ENCODE data around the gene DNAJB6.

Gene DNAJB6

DNA sequence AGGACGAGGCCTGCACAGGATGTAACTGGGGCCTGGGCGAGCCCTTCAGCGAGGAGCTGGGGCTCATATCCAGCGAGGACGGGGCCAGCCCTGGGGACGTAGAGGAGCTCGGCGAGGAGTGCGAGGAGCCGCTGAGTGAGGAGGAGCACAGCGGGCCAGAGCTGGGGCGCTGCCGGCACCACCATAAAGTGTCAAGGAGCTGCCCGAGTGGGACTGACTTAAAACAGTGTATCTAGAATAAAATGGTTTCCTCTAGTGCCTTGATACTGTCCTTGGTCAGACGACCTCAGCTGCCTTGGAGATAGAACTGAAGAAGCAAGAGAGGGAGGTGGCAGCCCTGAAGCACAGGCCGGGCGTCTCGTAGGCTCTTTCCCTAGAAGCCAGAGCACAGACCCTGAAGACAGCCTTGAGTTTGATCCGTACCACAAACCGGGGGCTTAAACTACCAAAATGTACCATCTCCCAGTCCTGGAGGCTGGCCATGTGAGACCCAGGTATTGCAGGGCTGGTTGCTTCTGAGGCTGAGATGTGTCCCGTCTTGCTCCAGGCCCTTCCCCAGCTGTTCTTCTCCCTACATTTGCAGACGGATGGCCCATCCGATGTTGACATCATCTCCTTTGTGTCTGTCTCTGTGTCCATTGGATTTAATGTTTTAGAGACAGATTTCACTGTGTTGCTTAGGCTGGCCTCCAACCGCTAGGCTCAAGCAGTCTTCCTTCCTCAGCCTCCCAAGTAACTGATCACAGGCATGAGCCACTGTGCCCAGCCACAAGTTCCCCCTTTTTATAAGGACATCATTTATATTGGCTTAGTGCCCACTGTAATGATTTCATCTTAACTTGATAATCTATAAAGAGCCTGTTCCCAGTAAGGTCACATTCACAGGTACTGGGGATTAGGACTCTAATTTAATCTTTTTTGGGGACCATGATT is 35.8 kb downstream of the DNAJB6 start:
- DNase-seq (ENCODE audit: low spot score in 2 of 2) (no peak), ATAC-seq (no peak)
- peak overlapping the region; percentile 91 for H3K27ac Mint-ChIP-seq
- no peak overlapping the region for H3K4me3 Mint-ChIP-seq
- H3K36me3 Mint-ChIP-seq: peaks cover 95% of the 10 kb centered on the region
- no peaks in the 10 kb centered on the region for H3K9me3 Mint-ChIP-seq
- H3K4me1 Mint-ChIP-seq: peaks cover 64% of the 10 kb centered on the region

DNA sequence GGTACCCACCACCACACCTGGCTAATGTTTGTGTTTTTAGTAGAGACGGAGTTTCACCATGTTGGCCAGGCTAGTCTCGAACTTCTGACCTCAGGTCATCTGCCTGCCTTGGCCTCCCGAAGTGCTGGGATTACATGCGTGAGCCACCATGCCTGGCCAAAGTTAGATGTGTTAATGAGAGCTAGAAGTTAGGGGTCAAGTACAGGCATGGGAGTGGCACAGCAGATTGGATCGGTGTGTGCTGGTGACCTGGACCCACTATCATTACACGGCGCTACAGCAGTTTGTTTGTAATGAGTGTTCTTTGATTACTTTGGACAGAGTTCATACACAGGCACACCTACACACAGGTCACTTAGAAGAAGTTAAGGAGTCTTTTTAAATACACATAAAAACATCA is 36.7 kb downstream of the DNAJB6 start:
- Mint-ChIP-seq H3K27ac (peak overlapping the region; percentile 91), H3K4me3 (no peak overlapping the region), H3K9me3 (no peaks in the 10 kb centered on the region), H3K36me3 (peaks cover 95% of the 10 kb centered on the region), H3K4me1 (peaks cover 71% of the 10 kb centered on the region)
- ATAC-seq (no peak), DNase-seq (ENCODE audit: low spot score in 2 of 2) (no peak)

DNA sequence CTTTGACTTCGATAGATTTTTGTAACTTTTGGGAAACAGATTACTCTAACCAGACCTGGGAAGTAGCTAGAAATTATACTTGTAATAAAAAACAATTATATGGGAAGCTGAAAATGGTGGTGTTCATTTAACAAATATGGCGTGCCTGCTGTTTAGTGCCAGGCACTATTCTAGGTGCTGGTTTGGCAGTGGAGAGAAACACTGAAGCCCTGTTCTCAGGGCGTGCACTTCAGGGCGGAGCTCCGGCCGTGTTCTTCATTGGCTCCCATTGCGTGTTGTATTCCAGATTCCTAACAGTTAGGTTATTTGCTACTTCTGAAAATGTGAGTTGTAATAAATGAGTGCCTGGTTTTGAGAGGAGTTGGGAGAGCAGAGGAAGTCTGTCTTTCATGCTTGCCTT is 38.6 kb downstream of the DNAJB6 start:
- H3K4me1 Mint-ChIP-seq: peaks cover 78% of the 10 kb centered on the region
- peaks cover 95% of the 10 kb centered on the region for H3K36me3 Mint-ChIP-seq
- ATAC-seq (no peak), DNase-seq (ENCODE audit: low spot score in 2 of 2) (no peak)
- H3K27ac Mint-ChIP-seq: peak overlapping the region; percentile 91
- H3K4me3 Mint-ChIP-seq: peak overlapping the region; percentile 38
- no peaks in the 10 kb centered on the region for H3K9me3 Mint-ChIP-seq

DNA sequence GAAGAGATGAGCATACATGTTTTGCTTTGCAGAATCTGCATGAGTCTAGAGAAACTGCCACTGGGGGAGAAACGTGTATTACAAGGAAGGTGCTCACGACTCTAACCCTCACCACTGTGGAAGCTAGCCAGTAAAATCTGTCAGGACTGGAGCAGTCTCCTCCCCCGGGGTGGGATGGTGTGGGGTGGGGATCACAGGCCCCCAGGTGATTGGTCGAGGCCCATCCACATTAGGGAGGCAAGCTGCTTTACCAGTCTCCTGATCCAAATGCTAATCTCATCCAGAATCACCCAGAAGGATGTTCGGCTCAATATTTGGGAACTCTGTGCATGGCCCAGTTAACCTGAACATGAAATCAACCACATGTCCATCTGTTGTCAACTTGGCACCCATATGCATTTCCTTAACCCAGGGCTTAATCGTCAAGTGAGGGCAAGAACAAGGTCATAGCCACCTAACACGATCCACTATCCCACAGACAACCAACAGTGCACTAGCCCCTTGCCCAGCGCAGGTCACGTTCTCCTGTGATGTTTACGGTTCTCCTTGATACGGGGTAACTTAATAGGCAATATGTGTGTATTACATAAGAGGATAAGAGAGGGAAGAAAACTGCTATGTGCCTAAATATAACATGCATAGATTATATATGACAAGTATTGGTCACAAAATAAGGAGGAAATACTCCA is 40.8 kb downstream of the DNAJB6 start:
- peak overlapping the region; percentile 91 for H3K27ac Mint-ChIP-seq
- DNase-seq (ENCODE audit: low spot score in 2 of 2) (no peak), ATAC-seq (no peak)
- H3K9me3 Mint-ChIP-seq: no peaks in the 10 kb centered on the region
- H3K4me3 Mint-ChIP-seq: no peak overlapping the region
- H3K36me3 Mint-ChIP-seq: peaks cover 95% of the 10 kb centered on the region
- H3K4me1 Mint-ChIP-seq: peaks cover 77% of the 10 kb centered on the region

DNA sequence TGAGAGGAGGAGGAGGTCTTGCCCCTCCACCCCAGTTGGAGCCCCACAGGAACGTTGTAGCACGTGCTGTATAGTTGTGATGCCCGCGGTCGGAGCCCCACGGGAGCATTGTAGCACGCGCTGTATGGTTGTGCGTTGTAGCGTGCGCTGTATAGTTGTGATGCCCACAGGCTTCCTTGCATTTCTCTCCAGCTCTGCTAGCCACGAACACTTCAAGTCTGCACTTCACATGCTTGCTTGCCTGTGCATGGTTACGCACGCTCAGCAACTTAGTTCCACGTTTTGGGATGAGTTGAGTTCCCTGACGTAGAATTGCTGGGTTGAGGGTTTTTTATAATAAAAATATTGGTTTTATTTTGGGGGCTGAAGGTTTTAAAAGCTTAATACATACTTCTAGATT is 41.6 kb downstream of the DNAJB6 start:
- ATAC-seq (no peak), DNase-seq (ENCODE audit: low spot score in 2 of 2) (no peak)
- Mint-ChIP-seq H3K9me3 (no peaks in the 10 kb centered on the region), H3K4me1 (peaks cover 69% of the 10 kb centered on the region), H3K27ac (no peak overlapping the region), H3K4me3 (no peak overlapping the region), H3K36me3 (peaks cover 95% of the 10 kb centered on the region)

DNA sequence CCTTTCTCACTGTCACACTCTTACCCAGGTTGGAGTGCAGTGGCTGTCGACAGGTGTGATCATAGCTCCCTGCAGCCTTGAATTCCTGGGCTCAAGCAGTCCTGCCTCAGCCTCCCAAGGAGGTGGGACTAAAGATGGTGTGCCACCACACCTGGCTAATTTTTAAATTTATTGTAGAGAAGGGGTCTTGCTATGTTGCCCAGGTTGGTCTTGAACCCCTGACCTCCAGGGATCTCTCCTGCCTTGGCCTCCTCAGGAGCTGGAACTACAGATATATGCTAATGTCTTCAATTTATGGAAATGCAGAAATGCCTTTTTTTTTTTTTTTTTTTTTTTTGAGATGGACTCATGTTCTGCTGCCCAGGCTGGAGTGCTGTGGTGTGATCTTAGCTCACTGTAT is 42.7 kb downstream of the DNAJB6 start:
- H3K36me3 Mint-ChIP-seq: peaks cover 95% of the 10 kb centered on the region
- H3K4me3 Mint-ChIP-seq: no peak overlapping the region
- no peak for DNase-seq (ENCODE audit: low spot score in 2 of 2)
- H3K9me3 Mint-ChIP-seq: no peaks in the 10 kb centered on the region
- ATAC-seq: no peak
- H3K27ac Mint-ChIP-seq: no peak overlapping the region
- H3K4me1 Mint-ChIP-seq: peaks cover 58% of the 10 kb centered on the region

DNA sequence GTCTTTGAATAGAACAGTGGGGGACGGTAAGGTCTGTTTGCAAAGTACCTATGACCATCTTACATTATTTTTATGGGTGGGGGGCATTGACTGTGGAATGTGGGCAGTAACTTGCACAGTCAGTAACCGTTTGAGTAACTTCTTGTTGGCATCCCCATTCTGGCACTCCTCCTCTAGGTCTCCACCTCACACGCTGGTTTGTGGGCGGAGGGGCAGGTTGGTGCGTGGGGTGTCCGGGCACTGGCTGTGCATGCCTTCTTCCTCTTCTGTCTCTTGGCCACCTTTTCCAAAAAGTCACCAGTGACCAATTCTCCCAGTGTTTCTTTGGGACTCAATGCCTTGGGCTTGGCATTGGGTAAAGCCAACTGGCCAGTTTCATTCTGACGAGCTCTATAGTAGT is 43.6 kb downstream of the DNAJB6 start:
- ATAC-seq (no peak), DNase-seq (ENCODE audit: low spot score in 2 of 2) (no peak)
- H3K4me3 Mint-ChIP-seq: no peak overlapping the region
- H3K36me3 Mint-ChIP-seq: peaks cover 95% of the 10 kb centered on the region
- no peaks in the 10 kb centered on the region for H3K9me3 Mint-ChIP-seq
- peak overlapping the region; percentile 43 for H3K27ac Mint-ChIP-seq
- peaks cover 49% of the 10 kb centered on the region for H3K4me1 Mint-ChIP-seq

DNA sequence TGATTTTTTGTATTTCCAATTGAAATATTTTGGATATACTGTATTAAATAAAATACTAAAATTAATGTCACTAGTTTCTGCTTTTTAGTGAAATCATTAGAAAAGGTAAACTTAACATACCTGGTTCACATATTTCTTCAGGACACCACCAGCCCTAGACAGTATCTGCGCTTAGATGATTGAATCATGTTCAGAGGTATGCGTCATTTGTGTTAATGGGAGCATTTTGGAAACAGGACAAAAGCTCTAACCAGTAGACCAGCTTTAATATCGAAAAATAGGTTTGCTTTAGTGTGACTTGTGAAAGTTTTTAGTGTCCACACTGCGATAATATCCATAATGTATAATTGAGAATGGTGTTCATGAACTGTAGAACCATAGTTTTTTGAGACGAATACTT is 47.1 kb downstream of the DNAJB6 start:
- H3K36me3 Mint-ChIP-seq: peaks cover 100% of the 10 kb centered on the region

DNA sequence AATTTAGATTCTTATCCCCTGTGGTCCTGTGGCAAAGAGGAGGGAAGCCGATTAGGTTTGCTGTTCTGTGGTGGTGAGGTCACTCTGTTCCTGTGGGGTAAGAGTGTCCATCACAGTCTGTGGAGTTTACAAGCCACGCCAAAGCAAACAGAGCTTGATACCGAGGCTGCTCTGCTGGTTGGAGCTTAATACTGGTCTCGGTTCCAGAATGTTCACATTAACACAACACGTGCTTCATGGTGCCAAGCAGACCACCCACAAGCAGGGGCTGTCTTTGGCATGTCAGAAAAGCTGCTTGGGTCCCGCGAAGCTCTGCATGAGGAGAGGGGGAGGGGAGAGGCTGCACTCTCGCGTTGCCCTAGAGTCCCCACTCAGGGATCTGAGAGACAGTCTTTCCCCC is 47.5 kb downstream of the DNAJB6 start:
- ATAC-seq: no peak
- Mint-ChIP-seq H3K4me3 (no peak overlapping the region), H3K9me3 (no peaks in the 10 kb centered on the region), H3K36me3 (peaks cover 100% of the 10 kb centered on the region), H3K27ac (no peak overlapping the region), H3K4me1 (peaks cover 30% of the 10 kb centered on the region)
- DNase-seq (ENCODE audit: low spot score in 2 of 2): no peak

More for the DNA sequence above, 47.1 kb downstream of the DNAJB6 start:
- ATAC-seq (no peak), DNase-seq (ENCODE audit: low spot score in 2 of 2) (no peak)
- no peaks in the 10 kb centered on the region for H3K9me3 Mint-ChIP-seq
- H3K27ac Mint-ChIP-seq: no peak overlapping the region
- H3K4me3 Mint-ChIP-seq: no peak overlapping the region
- H3K4me1 Mint-ChIP-seq: peaks cover 30% of the 10 kb centered on the region

DNA sequence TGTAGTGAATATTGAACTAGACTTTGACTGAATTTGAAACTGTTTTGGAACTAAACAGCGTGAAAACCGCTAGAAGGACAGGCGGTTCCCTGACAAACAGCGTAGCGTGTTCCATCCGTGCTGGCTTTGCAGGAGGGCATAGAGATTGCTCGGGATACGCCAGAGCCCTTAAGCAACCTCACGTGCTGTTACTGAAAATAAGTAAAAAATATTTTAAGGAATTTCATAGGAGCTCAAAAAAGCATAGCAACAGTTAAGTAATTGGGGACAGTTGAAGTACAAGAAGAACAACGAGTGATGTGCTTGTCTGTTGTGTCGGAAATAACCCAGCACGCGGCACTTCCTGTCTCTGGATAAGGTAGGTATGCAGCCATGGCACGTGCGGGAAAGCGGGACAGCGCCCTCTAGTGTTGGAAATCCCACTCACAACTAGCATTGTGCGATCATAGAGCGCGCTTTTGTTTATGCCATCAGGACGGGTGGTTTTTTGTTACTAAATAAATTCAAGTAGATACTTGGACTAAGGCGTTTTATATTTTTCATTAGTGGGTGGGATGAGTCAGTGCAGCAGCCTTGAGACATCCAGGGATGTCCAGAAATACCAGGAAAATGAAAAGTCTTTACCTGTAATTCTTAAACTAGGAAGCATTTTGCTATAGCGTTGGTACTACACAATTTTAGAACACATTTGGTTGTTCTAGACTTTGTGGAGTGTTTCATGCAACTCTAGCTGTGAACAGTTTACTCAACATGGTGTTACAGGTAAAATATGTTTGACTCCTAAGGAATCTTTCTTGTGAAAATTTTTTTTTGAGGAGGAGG is 50.4 kb downstream of the DNAJB6 start:
- Mint-ChIP-seq H3K4me1 (peaks cover 30% of the 10 kb centered on the region), H3K36me3 (peaks cover 100% of the 10 kb centered on the region), H3K9me3 (no peaks in the 10 kb centered on the region), H3K4me3 (peak overlapping the region; percentile 31), H3K27ac (peak overlapping the region; percentile 74)
- ATAC-seq: peak; percentile 90
- peak; percentile 80 to 92 for DNase-seq (ENCODE audit: low spot score in 2 of 2)

DNA sequence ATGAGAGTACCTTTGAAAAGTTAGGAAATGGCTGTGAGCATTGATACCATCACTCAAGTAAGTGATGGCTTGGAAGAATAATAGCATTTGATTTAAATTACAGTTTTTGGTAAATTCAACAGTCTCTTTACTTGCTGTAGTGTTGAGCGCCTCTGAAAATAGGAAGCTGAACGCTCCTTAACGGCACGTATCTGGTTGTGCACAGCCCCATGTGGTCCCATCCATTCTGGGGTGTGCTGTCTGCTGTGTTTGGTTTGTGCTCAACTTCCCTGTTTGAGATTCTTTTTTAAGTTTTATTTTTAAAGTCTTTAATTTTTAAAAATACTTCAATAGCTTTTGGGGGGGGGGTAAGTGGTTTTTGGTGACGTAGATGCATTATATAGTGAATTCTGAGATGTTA is 51.5 kb downstream of the DNAJB6 start:
- no peak for DNase-seq (ENCODE audit: low spot score in 2 of 2)
- ATAC-seq: no peak
- no peaks in the 10 kb centered on the region for H3K9me3 Mint-ChIP-seq
- no peak overlapping the region for H3K4me3 Mint-ChIP-seq
- H3K4me1 Mint-ChIP-seq: peaks cover 30% of the 10 kb centered on the region
- H3K27ac Mint-ChIP-seq: no peak overlapping the region
- H3K36me3 Mint-ChIP-seq: peaks cover 100% of the 10 kb centered on the region

DNA sequence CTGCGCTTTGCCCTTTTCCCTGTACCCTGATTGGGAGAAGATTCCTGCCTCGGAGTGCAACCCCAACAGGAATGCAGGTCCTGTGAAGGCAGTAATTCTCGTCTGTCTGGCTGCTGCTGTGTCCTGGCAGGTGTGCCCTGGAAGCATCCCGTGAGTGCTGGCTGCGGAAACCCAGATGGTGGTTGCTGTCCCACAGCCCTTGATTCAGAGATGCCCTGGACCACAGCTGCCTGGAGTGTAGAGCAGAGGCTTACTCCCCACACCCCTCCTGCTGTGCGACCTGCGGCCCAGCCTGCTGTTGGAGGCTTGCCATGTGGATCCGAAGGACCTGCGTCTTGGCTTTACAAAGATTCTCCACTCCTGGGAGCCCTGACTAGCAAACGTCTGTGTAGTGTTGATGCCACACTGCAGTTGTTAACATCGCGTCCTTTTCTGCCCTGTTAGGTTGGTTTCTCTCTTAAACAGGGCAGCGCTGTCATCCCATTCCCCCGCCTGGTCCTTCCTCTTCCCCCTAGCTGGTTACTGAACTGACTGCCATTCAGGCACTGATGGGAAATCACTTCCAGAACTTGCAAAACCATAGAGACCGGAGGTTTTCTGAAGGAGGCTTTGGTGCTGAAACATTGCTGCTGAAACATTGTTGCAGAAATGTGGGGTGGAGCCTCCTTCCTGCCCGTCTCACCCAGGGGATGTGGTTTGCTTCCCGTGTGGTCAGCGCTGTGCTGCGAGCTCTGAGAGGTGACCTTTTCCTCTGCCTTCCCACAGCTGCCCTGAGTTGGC is 53.3 kb downstream of the DNAJB6 start:
- peaks cover 97% of the 10 kb centered on the region for H3K36me3 Mint-ChIP-seq
- H3K4me1 Mint-ChIP-seq: peaks cover 35% of the 10 kb centered on the region
- peak; percentile 79 for ATAC-seq
- H3K4me3 Mint-ChIP-seq: peak overlapping the region; percentile 60
- H3K27ac Mint-ChIP-seq: peak overlapping the region; percentile 63
- no peaks in the 10 kb centered on the region for H3K9me3 Mint-ChIP-seq
- DNase-seq (ENCODE audit: low spot score in 2 of 2): no peak

DNA sequence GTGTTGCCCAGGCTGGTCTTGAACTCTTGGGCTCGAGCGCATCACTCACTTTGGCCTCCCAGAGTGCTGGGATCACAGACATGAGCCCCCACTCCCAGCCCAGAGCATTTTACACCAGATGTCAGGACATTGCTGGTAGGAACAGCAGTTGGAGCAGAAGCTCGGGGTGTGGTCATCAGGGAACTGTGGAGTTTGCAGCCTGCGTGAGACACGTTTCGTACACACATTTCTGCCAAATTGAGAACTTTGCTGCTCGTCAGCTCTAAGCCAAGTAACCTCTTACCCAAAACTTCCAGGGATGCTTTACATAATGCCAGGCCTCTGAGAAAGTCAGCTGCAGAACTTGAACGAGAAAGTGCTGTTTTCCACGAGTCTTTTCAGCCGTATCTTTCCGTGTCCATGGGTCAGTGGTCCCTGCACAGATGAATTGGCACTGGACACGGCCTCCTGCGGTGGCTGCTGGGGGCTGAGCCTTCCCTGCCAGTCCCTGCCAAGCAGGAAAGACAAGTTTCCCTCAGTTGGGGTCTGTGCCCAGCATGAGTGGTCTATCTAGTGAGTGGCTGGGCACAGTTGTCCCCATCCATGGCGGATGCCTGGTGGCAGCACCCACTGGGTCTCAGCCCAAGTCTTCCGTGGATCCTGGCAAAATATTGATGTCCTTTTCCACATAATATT is 54.4 kb downstream of the DNAJB6 start:
- no peak for ATAC-seq
- DNase-seq (ENCODE audit: low spot score in 2 of 2): no peak
- Mint-ChIP-seq H3K36me3 (peaks cover 94% of the 10 kb centered on the region), H3K4me3 (peak overlapping the region; percentile 60), H3K4me1 (peaks cover 35% of the 10 kb centered on the region), H3K27ac (peak overlapping the region; percentile 63), H3K9me3 (no peaks in the 10 kb centered on the region)

All from stimulated activated effector memory CD8-positive, alpha-beta T cell treated with anti-CD3 and anti-CD28 coated beads, Interleukin-12 subunit alpha, Interleukin-12 subunit beta, amount 100 ng/mL, for 72 hours (primary cell).